Neural cell (in vitro differentiated cells): ENCODE measurements around the gene PARD3B.

Source experiments
- EP300 ChIP-seq: fragments of 450-650 bp; conservative IDR thresholded peaks from 2 replicates; pipeline ENCODE4 v1.6.1; 2014; ENCODE audit warnings: antibody characterized with exemption, mild to moderate bottlenecking, moderate library complexity; ENCODE audit not compliant: poor library complexity, severe bottlenecking
- RAD21 ChIP-seq: fragments of 450-650 bp; conservative IDR thresholded peaks from 2 replicates; pipeline ENCODE4 v1.6.1; 2014; ENCODE audit warnings: antibody characterized with exemption, mild to moderate bottlenecking, moderate library complexity
- SMC3 ChIP-seq: fragments of 450-650 bp; conservative IDR thresholded peaks from 2 replicates; pipeline ENCODE4 v1.6.1; 2014; ENCODE audit warnings: antibody characterized with exemption, mild to moderate bottlenecking, moderate library complexity; ENCODE audit not compliant: poor library complexity
- TAF1 ChIP-seq: IDR thresholded peaks from 2 replicates; pipeline ENCODE4 v1.6.1; 2012; ENCODE audit warnings: low read depth
- TF ChIP-seq, protein P1 (sequence below): fragments of 450-650 bp; IDR thresholded peaks from 2 replicates; pipeline ENCODE4 v1.5.1; 2014; ENCODE audit warnings: antibody characterized with exemption, mild to moderate bottlenecking, moderate library complexity; ENCODE audit not compliant: poor library complexity, severe bottlenecking

DNA sequence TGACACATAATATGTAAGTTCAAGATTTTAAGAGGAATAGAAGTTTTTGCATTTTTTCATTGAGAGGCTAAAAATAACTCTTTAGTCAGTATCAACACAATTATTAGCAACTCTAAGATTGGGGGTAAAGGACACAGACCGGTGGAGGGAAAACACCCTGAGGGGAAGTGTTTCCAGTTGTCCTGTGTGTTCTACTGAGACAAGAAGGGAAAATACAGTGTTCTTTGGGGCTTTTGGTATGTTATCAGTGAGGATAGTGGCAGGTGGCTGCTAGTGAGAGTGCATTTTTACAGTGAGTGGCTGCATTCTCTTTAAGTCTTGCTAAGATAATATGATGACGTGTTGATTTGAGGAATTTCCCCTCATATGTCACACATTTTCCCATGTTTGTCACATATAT, 507.5 kb downstream of the PARD3B start:
- TF ChIP-seq RAD21 (no peak), EP300 (no peak), TAF1 (no peak), SMC3 (no peak)
- TF ChIP-seq, protein P1, sequence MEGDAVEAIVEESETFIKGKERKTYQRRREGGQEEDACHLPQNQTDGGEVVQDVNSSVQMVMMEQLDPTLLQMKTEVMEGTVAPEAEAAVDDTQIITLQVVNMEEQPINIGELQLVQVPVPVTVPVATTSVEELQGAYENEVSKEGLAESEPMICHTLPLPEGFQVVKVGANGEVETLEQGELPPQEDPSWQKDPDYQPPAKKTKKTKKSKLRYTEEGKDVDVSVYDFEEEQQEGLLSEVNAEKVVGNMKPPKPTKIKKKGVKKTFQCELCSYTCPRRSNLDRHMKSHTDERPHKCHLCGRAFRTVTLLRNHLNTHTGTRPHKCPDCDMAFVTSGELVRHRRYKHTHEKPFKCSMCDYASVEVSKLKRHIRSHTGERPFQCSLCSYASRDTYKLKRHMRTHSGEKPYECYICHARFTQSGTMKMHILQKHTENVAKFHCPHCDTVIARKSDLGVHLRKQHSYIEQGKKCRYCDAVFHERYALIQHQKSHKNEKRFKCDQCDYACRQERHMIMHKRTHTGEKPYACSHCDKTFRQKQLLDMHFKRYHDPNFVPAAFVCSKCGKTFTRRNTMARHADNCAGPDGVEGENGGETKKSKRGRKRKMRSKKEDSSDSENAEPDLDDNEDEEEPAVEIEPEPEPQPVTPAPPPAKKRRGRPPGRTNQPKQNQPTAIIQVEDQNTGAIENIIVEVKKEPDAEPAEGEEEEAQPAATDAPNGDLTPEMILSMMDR, result no peak
